ENCODE results near the gene ZMIZ1.
A peak's percentile ranks its signal among the peaks of the same experiment; 100 is the strongest.

ZMIZ1 gene

DNA sequence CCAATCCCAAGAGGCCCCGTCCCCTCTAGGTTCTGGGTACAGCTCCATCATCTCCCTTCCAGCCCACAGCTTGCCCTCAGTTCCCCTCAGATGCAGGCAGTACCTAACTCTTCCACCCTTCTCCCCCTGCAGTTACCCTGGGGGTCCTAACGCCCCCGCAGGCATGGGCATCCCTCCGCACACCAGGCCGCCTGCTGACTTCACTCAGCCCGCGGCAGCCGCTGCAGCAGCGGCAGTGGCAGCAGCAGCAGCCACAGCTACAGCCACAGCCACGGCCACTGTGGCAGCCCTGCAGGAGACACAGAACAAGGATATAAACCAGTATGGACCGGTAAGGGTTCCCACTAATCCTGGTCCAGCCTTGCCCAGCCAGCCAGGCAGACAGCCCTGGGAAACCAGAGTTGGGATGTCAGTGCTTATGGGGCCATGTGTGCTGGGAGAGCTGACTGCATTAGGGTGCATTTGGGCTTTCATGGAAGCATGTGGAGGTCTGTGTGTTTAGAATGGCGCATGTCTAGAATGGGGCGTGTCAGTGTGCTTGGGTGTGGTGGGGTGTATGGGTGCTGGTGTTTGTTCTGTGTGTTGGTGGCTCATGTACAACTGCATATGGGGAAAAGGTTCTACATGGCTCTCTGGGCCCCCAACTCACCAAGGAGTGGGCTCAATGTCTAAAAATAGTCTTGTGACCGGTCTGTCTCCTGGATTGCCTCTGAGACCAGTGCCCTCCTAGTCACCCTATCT lies 223.4 kb downstream of the ZMIZ1 start:
- DNase-seq (ENCODE audit: low spot score): no peak

DNA sequence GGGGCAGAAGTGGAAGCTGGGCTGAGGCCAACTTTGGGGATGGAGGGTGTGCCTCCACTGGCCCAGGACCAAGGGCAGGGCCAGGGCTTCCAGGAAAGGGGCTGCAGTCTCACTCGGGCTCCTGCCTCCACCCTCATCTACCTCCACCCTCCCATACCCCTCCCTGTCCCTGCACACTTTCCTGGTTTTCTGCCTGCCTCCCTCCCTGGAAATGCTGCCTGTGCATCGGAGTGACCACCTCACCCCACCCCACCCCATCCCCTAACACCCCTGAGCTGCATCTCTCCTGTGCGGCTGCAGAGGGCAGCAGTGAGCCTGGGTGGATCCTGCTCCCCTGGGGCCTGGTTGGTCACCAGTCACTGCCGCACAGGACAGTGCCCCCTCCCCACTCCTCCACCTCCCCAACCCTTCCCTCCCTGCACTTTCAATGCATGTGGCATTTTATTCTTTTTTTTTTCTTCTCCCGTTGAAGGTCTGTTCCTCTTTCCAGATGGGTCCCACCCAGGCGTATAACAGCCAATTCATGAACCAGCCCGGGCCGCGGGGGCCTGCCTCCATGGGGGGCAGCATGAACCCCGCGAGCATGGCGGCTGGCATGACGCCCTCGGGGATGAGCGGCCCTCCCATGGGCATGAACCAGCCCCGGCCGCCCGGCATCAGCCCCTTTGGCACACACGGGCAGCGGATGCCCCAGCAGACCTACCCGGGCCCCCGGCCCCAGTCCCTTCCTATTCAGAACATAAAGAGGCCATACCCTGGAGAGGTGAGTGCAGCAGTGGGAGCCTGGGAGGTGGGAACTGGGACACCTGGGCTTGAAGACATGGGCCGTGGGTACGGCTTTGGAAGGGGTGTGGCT lies 224.4 kb downstream of the ZMIZ1 start:
- DNase-seq (ENCODE audit: low spot score): no peak

DNA sequence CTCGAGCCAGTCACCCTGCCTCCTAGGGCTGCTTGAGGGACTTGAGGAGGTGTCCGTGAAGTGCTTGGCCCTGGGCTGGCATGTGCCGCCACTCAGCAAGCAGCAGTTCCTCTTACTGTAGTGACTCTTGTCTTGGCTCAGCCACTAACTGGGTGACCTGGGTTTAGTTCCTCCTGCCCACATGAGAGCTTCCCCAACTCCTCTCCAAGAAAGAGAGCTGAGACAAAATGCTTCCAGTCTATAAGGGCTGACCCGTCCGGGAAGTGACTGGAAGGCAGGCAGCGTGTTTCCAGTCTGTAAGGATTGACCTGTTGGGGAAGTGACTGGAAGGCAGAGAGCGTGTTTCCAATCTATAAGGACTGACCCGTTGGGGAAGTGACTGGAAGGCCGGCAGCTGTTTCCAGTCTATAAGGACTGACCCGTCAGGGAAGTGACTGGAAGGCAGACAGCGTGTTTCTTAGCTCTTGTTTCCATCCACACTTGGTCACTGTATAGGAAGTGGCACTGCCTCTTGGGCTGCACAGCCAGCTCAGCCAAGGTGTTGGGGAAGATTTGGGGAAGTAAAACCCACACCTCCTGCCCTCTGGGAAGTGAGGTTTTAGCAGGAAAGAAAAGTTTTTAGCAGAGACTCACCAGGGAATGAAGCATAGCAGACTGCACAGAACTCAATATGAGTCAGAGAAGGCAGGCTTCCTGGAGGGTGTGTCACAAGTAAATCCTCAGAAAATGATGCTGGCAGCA lies 225.2 kb downstream of the ZMIZ1 start:
- DNase-seq (ENCODE audit: low spot score): peak; percentile 81

DNA sequence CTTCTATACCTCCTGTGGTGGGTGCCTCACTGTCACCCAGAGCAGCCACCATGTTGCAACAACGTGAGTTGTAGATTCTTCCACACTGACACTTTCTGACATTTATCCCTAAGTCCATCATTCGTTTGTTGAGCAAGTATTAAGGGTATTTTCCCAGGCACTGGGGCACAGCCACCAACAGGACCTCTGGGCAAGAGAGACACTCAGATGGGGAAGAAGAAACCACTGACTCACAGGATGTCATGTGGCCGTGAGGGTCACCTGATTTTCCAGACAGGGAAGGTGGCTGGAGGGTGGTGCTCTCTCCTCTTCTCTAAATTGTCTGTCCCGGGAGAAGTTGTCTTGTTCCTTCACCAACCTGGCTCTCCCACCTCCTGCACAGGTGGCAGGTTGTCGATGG lies 226.8 kb downstream of the ZMIZ1 start:
- peak; percentile 55 for DNase-seq (ENCODE audit: low spot score)

DNA sequence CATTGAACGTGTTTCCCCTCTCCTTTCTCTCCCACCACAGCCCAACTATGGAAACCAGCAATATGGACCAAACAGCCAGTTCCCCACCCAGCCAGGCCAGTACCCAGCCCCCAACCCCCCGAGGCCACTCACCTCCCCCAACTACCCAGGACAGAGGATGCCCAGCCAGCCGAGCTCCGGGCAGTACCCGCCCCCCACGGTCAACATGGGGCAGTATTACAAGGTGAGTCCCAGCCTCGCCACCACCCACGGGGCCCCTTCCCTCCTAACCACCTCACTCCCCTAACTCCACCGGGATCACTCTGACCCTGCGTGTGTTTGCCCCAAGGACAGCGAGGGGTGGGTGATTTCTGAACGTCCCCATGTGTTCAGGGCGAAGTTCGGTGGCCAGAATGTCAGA lies 227.7 kb downstream of the ZMIZ1 start:
- DNase-seq (ENCODE audit: low spot score): no peak

DNA sequence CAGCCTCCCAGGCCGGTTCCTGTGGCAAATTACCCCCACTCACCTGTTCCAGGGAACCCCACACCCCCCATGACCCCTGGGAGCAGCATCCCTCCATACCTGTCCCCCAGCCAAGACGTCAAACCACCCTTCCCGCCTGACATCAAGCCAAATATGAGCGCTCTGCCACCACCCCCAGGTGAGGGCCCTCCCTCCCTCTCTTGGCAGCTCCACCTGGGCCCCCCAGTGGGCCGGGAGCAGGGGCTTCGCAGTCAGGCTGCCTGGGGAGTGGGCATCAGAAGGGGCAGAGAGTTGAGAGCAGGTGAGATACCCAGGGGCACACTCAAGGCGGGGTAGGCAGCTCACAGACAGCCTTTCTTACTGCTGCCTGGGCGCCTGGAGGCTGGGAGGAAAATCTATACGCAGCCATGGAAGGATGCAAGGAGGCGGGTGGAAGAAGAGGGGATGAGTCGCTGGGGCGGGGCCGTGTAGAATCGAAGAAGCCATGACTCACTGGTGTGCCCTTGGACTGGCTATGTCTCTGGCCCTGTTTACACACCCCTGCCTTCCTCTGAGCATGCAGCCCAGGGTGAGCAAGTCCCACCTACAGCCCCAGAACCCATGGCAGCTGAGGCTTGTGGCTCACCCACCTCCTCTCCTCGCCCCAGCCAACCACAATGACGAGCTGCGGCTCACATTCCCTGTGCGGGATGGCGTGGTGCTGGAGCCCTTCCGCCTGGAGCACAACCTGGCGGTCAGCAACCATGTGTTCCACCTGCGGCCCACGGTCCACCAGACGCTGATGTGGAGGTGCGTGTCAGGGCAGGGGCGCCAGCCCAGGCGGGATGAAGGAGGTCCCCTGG lies 229.9 kb downstream of the ZMIZ1 start:
- peak; percentile 94 for DNase-seq (ENCODE audit: low spot score)

DNA sequence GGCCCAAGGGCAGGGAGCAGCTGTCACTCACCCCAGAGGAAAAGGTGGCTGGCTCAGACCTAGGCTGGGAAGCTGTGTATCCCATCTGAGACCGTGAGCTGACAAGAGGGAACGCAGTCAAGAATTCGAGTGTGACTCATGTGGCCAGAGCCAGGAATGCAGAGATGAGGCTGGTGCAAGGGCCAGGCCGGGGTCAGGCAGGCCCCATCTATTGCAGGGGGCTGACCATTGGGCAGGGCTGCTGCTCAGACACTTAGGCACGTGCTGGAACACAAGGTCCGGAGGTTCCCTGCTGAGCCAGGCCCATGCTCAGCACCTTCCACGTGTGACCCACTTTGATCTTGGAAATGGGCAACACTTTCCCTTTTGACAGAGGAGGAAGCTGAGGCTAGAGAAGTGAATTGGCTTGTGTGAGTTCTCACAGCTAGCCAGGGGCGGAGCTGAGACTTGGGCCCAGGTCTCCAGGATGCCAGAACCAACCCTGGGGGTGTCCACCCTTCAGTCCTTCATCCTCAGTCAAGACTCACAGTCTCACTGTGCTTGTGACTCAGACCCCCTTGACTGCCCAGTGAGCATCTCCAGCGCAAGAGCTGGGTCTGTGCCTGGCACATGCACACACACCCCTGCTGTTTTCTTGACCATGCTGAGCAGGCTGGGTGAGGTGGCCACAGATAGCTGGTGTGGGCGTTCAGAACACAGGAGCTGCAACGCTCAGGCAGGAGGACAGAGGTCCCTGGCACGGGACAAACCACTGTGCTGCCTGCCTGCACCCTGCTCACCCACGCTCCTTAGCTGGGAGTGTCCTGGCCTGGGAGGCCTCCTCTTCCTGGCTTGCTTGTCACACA lies 230.9 kb downstream of the ZMIZ1 start:
- peak; percentile 81 for DNase-seq (ENCODE audit: low spot score)

DNA sequence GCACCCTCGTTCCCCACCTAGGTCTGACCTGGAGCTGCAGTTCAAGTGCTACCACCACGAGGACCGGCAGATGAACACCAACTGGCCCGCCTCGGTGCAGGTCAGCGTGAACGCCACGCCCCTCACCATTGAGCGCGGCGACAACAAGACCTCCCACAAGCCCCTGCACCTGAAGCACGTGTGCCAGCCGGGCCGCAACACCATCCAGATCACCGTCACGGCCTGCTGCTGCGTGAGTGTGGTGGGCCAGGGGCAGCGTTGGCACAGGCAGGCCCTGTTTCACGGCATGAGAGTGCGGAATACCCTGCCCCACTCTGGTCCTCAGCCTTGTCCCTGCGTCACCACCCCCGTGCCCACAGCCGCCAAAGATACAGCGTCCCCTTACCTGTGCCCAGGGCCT lies 231.9 kb downstream of the ZMIZ1 start:
- no peak for DNase-seq (ENCODE audit: low spot score)

DNA sequence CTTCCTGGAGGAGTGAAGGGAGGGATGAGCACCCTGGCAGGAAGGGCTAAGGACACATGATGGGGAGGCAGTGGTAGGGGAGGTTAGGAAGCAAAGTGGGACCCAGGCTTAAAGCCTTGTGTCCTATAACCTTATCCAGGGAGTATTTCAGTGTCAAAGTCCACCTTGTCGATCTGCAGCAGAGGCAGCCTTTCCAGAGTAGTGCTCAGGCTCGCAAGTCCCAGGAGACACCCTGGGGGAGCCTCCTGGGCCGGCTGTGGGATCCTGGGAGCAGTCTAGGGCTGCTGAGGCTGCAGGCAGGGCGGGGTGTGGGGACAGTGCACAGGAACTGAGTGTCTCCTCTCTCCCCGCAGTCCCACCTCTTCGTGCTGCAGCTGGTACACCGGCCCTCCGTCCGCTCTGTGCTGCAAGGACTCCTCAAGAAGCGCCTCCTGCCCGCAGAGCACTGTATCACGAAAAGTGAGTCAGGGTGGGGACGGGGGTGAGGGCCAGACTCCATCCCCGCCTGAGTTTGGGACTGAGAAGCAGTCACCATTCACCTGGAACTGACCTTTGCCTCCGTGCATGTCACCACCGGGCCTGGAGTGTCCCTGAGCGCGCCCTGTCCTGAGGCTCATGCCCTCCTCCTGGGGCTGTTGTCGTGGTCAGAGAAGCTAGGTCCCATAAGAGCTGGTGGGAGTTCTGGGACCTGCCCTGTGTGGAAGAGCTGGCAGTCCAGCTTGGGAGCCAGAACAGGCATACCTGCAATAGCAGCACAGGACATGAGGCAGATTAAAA lies 233.2 kb downstream of the ZMIZ1 start:
- no peak for DNase-seq (ENCODE audit: low spot score)

DNA sequence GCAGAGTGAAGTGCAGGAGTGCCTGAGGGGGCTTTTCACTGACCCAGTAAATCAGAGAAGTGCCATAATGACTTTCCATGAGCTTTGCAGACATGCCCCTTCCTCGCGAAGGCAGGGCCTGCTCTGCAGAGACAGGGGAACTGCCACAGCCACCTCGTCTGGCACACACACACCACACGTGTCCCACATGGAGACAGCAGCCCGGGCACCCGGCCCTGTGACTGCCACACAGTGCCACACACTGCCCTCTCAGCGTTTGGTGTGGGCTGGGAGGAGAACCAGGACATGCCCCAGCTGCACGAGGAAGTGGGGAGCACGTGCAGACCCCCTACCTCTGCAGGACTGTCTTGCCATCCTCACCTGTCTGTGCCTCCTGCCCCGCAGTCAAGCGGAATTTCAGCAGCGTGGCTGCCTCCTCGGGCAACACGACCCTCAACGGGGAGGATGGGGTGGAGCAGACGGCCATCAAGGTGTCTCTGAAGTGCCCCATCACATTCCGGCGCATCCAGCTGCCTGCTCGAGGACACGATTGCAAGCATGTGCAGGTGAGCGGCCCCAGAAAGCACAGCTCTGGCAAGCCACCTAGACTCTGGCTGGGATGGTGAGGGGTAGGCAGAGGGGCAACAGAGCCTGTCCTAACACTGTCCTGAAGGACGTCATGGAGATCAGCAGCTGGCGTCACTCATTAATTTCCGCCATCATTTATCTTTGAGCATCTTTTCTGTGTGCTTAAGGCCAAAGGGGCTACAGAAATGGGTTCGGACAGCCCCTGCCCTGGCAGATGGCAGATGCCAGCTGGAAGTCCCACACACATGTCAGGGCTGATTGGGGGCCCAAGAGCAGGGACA lies 235.1 kb downstream of the ZMIZ1 start:
- DNase-seq (ENCODE audit: low spot score): no peak

DNA sequence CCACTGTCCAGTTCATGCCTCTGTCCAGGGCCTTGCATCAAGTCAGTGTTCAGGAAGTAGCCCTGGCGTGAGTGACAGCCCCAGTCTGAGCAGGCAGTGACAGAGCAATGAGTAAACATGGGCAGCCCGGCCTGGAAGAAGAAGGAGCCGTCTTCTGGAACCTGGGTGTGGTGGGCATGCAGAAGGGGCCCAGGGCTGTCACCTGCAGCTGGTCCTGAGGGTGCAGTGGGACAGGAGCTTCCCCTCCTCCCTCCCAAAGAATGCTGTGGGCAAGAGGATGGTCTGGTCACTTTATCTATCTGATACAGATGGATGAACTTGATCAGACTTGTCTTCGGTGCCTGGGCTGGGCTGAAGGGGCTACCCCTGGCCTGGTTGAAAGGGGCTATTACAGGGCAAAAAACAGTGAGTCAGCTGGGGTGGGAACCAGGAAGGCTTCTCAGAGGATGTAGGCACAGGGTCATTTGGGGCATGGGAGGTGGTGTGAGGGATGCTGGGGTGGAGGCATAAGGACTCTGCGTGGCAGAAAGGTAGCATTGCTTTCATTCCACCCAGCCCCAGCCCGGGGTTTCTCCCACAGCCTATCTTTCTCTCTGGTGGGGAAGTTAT lies 235.8 kb downstream of the ZMIZ1 start:
- DNase-seq (ENCODE audit: low spot score): peak; percentile 53

DNA sequence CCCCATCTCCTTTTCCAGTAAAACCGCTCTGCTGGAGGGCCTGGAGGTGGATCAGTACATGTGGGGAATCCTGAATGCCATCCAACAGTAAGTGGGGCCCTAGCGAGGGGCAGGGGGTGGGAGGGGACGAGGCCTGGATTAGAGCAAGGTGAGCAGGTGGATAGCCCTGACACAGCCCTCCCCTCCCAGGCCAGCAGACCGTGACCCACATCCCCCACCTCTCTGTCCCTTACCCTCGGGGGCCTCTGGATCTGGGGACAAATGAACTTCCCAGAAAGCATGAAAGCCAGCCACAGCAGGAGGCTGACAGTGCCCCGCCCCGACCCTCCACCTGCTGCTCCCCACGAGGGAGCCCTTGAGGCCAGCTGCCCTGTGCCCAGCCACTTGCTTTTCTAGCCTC lies 236.7 kb downstream of the ZMIZ1 start:
- DNase-seq (ENCODE audit: low spot score): no peak

DNA sequence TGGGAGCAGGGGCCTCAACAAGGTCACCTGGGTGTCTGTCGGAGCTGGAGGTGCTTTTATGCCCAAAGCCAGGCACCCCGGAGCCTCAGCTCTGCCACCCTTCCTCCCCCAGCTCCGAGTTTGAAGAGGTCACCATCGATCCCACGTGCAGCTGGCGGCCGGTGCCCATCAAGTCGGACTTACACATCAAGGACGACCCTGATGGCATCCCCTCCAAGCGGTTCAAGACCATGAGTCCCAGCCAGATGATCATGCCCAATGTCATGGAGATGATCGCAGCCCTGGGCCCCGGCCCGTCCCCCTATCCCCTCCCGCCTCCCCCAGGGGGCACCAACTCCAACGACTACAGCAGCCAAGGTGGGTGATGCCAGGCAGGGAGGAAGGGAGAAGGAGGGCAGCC lies 237.2 kb downstream of the ZMIZ1 start:
- DNase-seq (ENCODE audit: low spot score): no peak

DNA sequence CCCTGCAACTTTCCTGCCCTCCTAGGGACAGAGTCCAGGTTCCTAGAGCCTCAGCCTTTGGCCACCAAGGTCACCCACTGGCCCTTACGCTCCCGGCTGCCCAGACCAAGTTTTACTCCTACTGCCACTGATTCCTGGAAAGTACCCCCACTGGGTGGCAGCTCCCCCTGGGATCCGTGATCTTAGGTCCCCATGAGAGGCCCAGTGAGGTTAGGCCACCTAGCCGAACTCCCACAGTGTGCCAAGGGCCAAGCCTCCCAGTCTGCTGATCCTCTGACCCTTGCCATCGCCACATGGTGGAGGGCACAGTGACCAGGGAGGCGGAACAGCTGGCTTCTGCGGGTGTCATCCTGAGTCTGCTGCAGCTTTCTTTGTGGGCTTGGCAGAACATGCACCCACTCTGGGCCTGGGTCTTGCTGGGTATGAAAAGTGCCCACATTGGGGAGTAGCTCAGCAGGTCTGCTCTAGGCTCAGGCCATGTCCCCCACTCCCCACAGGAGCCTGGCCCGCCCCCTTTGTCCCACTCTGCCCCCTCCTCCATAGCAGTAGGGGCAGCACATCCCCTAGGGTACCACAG lies 238.0 kb downstream of the ZMIZ1 start:
- DNase-seq (ENCODE audit: low spot score): no peak

DNA sequence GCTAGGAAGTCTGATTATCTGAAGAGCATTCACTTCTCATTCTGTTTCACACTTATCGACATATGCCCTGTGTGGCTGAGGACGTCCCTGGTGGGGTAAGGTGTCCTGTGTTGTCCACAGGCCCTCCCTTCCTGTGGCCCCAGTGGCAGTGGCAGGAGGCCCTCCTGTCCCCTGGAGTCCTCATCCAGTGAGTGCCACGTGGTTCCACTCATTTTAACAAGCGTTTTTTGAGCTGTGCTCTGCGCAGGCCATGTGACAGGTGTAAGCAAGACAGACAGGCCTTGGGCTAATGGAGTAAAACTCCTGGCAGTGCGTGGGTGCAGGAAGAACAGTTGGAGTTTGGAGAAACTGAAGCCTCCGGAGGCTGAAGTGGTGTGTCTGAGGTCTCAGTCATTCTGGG lies 239.2 kb downstream of the ZMIZ1 start:
- no peak for DNase-seq (ENCODE audit: low spot score)

DNA sequence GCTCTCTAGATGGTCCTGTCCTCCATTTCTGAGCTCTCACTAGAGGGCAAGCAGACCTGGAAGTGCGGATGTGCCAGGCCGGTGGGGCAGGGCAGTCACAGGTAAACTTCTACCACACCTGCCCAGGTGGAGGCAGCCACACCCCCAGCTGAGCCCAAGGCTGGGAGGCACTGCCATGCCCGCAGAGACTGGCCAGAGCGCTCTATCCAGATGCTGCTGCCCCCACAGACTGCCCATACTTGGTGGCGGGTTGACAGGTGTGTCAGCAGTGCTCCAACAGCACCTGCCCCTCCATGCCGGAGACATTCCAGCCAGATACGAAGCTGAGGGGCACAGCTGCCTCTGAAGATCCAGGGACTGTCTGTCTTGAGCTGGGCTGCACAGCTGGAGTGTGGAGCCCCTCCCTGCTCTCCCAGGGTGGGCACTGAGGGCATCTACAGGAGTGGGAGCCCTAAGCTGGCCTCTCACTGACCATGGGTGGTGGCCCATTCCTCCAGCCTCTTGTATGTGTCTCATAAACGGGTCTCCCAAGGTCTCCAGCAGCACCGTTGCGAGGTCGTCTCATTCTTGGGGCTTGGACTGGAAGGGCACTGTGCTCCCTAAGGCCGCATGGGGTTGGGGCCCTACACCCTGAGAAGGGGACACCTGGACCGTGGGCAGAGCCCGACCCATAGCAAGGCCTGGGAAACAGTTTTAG lies 240.4 kb downstream of the ZMIZ1 start:
- DNase-seq (ENCODE audit: low spot score): no peak

DNA sequence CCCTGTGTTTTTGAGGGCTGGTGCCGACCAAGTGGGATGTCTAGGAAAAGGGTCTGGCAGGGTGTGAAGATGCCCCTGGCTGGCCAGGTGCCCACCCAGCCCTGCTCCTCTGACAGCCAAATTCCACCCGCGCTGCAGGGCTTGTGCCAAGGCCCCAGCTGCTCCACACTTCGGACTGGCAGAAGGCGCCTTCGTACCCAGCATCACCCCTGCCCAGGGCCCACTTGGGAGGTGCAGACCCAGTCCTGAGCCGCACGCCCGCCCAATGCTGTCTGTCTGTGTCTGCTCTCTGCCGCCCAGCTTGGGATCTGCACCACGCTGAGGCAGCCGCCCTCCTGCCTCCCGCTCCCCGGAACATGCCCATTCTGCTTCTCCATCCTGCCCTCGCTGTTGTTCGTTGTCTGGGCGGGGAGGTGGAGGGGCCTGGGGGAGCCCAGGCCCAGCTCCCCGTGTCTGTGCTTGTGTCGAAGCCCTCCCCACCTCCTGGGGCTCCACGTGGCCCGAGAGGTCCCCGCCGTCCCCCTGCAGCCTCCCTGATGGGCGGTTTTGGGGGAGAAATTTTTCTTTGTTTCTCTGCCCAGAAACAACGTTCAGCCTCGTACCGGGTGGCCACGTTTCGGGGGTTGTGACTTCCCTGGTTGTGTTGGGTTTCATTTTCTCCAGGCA lies 241.6 kb downstream of the ZMIZ1 start:
- no peak for DNase-seq (ENCODE audit: low spot score)
